Stimulated activated CD8-positive, alpha-beta memory T cell treated with anti-CD3 and anti-CD28 coated beads, Interleukin-12 subunit alpha, Interleukin-12 subunit beta, amount 100 ng/mL, for 1 hour (primary cell): Measurements from ENCODE around the gene MAN1C1.
A peak's percentile ranks its signal among the peaks of the same experiment; 100 is the strongest.
"Not testable (repeated sequence)": the region's sequence is repeated elsewhere in the genome, so short reads cannot be mapped to it uniquely, and the experiment has no call there.

Source experiments
- DNase-seq: peaks from one replicate; pipeline ENCODE4 v3.0.0-alpha.2; 2020; ENCODE audit warnings: low read depth

The MAN1C1 gene

DNA sequence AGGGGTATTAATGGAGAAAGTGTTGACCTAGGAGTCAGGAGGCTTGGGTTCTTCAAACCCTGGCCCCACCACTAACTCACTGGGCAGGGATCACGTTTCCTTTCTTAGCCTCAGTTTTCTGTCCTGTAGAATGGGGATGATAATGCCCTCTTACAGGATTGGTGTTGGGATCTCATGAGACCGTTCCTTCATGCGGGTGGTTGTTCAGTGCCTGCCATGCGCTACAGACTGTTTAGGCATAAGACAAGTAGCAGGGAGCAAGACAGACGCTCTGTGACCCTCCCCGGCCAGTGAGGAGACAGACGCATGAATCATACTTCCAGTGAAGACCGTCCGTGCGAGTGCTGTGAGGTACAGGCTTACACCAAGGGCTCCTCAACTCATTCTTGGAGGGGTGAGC lies 81.7 kb downstream of the MAN1C1 start:
- DNase-seq: no peak

DNA sequence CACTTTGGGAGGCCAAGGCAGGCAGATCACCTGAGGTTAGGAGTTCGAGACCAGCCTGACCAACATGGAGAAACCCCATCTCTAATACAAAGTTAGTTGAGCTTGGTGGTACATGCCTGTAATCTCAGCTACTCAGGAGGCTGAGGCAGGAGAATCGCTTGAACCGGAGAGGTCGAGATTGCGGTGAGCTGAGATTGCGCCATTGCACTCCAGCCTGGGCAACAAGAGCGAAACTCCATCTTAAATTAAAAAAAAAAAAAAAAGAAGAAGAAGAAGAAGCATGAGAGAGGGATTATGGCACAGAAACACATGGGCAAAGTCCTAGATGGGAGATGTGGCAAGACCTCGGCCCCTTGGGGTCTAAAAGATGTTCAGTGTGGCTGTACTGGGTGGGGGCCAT lies 82.5 kb downstream of the MAN1C1 start:
- DNase-seq: not testable (repeated sequence)

DNA sequence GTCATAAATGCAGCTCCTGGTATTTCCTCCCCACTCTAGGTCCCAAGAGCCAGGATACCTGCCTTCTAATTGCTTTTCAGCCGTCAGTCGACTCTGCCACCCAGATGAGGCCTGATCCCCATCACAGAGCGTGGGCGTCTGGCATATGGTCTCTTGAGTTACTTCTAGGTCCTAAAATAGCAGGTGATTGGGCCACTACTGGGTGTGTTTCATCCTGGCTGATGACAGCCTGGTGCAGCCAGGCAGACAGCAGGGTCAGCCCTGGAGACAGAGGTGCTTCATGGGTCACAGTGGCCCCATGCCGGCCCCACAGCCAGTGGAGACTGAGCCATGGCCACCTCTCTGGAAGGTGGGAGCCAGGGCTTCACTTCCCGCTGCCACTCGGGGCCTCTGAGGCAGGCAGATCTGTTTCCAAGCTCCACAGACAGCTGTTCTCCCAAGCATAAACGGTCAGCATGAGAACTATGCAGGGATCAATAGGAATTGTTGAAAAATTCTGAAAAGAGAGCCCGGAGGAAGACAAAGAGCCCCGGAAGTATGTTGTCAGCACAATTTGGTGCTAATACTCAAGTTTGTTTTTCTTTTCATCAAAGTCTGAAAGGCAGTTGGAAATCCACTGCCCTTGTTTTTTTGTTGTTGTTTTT lies 83.0 kb downstream of the MAN1C1 start:
- no peak for DNase-seq

DNA sequence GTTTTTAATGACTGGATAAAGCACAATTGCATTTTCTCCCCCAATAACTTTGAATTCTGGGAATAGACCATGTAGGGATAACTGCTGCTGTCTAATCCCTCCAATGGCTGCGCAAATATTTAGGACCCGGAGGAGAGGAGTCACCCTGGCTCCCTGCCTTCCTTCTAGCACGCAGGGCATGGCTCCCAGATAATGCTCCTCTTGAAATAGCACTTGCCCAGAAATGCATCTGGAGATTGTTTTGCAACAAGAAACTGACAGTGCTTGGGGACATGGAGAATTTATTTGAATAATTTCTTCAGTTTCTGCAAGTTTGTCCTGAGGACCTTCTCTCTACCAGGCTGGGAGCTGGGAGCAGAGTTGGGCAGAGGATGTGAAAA lies 83.5 kb downstream of the MAN1C1 start:
- no peak for DNase-seq

DNA sequence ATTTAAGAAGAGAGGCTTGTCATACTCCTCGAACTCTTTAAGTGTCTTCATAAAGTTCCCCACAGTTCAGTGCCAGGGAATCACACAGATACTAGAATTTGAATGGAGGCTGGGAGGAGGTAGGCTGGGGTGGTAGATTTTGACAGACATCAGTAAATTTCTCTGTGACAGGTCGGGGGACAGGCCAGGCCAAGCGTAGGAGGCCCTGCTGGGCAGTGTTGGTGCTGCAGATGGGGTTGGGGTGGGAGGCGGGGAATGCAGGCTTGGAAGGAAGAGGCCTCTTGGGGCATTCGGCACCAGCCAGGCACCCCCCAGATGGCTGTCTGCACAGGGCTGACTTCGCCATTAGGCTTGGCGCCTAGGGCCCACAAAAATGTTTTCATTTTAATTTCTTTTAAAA lies 84.0 kb downstream of the MAN1C1 start:
- DNase-seq: no peak

DNA sequence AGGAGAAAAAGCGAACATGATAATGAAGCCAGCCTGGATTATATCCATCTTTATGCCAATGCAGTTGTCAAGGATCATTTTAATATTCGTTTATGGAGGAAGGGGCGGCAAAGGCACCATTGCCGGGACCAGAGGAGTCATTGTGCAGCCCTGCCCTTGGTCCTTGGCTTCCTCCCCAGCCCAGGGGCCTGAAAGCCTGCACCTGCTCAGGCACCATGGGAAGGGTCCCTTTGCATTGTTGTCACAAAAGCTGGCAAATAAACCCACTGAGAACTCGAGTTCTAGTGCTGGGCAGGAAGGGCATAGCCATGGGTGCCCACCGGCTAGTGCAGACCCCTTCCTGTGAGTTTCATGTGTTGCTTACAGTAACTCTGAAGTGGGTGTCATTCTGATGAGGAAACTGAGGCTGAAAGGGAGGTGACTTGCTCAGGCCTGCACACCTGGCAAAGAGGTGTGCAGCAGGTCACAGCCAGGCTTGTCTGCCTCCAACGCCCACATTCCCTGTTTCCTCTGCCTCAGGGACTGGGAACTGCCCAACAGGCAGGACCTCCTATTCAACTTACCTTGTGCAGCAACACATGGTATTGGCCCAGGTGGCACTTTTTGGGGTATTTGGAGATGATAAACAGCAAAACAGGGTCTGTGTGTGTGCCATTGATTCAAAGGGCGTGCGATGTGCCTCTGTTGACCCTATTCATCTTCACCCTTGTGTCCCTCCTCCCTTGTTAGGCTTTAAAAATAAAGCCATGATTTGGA lies 84.6 kb downstream of the MAN1C1 start:
- DNase-seq: no peak

DNA sequence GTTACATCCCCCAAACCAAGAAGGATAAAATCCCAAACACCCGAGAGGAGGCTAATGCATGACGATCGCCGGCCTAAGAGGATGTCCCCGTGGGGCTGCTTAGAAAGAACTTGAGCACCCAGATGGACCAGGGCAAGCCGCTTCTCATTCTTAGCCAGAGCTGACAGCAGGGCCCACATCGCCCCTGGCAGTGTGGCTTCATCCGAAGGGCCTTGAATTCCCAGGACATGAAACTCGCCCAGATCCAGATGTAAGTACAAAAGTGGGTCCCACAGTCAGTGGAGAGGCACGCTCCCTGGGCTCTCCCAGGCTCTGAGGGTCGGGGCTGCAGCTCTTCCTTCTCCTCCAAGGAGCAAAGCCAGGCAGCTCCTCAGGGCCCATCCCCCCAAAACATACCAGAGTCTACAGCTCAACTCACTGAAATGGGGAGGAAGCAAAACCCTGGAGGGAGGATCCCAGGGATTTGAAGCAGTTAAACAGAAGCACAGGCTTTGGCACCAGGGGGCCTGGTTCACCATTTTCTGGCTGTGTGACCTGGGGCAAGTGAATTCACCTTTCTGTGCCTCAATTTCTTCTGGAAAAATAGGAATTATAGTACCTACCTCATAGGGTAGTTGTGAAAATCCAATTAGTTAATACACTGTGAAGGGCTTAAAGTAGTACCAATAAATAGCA lies 85.6 kb downstream of the MAN1C1 start:
- DNase-seq: no peak

DNA sequence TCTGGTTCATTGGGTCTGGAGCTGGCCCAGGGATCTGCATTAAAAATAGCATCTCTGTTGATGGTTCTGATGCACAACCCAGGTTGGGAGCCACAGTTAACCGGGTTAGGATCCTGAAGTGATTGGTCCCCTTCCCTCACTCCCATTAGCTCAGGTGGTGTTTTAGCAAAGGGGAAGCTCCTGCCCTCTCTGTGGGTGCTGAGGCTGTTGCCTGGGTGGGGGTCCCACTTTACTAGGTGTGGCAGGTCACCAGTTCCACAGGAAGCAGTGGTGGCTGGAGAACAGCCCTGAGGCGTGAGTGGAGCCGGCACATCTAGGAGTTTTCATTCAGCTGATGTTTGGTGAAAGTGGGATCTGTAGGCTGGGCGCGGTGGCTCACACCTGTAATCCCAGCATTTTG lies 86.5 kb downstream of the MAN1C1 start:
- no peak for DNase-seq

DNA sequence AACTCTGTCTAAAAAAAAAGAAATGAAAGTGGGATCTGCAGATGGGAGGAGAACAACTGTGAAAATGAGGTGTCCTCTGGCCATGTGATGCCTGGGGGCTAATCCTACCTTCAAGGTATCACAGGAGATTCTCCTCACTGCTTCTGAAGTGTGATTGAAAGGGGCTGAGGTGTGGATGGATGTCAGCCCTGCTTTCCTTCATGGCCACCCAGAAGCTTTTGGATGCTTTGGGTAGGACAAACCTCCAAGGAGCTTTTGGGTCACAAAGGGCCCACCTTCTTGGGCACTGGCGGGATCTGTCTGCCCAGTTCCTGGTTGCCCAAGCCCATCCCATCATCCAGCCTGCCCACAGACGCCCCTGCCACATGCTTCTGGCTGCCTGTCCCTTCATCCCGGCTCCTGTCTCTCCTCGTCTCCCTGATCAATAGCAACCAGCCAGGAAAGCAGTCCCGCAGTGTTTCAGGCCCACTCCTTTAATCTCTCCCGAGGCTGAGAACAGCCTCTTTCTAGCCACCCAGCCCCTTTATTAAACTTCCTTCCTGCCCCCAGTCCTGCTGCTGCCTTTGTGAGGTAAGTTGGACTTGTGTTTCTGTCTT lies 87.2 kb downstream of the MAN1C1 start:
- DNase-seq: no peak

DNA sequence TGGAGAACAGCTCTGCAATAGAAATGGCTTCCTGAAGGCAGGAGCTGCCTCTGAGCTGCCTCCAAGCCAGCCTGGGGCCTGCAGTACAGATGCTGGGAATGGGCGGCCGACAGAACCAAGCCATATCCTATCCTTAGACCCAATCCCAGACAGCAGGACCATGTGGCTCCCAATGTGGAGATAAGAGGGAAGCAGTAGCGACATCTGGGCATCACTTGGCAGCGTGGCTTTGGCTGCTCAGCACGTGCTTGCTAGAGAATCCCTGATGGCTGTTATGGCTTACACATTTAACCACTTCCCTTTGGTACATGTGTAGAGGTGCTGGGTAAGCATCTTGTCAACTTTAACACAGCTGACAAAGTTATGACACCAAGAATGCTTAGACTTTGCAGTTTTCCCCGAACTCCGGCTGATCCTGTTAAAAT lies 87.7 kb downstream of the MAN1C1 start:
- no peak for DNase-seq

DNA sequence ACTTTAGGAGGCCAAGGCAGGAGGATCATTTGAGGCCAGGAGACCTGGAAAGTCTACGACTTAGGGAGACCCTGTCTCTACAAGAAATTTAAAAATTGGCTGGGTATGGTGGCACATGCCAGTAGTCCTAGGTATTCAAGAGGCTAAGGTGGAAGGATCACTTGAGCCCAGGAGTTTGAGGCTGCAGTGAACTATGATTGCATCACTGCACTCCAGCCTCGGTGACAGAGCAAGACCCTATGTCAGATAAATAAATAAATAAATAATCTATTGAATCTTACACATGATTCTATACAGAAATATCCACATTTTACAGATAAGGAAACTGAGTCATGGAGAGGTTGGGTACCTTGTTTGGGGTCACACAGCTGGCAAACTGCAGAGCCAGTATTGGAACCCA lies 89.1 kb downstream of the MAN1C1 start:
- no peak for DNase-seq

DNA sequence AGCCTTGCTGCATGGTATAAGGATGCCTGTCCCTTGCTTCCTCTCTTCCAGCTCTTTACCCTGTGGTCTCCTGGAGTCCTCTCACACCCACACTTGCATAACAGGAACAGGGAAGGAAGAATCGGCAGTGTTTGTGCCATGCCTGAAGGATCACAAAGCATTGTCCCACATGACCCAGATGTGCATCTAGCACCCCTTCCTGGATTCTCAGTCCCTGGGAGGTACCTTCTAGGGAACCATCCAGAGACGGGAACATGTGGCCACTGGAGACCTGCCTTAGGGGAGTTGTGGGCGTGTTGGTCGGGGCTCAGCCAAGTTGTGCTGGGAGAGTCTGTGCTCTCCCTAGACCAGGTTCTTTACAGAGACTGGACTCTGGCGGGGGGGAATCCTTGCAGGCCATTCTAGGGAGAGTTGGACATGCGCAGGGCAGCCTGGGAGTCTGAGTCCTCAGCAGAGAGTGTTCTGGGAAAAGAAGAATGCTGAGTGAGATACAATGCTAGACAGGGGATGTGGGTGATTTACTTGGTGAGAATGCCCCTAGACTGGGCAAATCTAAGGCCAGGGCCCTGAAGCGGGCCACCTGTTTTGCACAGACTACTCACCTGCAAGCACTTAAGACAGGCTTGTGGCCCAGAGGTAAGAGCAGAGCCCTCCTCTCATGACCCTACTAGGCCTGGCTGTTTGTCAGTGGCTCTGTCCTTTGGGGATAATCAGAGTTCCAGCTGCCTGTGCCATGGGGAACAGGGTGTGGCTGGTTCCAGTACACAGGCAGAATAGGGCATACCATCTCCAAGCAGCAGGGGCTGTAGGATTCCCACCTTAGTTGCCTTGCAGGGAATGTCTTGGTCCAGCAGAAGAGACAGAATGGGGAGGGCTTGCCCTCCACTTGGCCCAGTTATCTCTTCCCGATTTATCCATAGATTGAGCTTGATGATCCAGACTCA lies 89.8 kb downstream of the MAN1C1 start:
- DNase-seq: no peak

DNA sequence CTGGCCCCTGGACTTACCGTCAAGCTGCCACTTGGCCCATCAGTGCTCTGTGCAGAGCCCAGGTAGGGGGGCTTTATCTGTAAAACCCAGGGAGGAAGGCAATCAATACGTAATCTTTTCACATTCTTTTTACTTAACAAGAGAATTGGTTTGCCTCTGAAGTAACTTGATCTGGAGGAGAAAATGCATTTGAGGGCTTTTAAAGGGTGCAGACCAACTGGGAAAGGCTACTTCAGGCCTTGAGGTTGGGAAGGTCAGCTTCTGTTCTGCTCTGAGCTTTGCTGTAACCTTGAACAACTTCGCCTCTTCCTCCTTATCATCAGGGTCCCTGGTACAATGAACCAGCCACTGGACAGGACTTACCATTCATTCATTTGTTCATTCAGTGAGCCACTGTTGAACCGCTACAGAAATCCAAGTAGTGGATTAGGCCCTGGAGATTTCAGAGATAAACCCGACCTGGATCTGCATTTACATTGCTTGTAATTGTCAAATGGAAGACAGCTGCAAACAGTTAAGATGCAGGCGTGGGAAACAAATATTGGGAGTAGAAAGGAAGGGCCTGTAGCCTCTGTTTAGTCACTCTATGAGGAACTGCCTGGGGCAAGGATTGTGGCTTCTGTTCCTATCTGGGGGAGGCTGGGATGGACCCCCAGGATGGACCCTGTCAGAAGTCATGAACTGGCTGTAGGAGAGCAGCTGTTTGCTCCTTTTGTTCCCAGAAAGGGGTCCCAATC lies 90.9 kb downstream of the MAN1C1 start:
- DNase-seq: no peak

DNA sequence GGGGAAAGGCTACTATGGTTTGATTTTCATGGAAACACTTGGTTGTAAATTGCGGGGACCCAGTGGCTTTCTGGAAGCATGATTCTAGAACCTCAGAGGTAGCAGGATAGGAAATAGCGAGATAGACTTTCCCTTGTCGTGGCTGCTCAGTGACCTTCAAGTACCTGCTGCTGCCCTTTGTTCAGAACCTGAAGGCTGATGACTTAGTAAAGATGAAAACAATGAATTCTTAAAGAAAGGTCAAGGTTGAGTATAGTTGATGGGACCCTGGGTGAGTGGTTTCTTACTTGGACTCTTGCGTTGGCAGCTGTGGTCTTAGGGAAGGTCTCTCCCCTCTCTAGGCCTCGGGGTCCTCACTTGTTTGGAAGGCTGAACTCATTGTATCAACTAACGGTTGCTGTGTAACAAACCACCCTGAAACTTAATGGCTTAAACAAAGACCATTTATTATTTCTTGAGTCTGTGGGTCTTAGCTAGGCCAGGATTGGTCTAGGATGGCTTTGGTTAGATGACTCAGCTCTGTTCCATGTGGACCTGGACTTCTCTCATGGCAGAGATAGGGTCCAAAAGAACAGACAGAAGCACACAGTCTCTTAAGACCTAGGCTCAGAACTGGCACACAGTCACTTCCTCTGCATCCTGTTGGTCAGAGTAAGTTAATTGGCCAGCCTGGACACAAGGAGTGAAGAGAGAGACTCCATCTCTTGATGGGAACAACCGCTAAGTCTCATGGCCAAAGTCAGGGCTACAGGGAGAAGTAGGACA lies 94.2 kb downstream of the MAN1C1 start:
- DNase-seq: no peak

DNA sequence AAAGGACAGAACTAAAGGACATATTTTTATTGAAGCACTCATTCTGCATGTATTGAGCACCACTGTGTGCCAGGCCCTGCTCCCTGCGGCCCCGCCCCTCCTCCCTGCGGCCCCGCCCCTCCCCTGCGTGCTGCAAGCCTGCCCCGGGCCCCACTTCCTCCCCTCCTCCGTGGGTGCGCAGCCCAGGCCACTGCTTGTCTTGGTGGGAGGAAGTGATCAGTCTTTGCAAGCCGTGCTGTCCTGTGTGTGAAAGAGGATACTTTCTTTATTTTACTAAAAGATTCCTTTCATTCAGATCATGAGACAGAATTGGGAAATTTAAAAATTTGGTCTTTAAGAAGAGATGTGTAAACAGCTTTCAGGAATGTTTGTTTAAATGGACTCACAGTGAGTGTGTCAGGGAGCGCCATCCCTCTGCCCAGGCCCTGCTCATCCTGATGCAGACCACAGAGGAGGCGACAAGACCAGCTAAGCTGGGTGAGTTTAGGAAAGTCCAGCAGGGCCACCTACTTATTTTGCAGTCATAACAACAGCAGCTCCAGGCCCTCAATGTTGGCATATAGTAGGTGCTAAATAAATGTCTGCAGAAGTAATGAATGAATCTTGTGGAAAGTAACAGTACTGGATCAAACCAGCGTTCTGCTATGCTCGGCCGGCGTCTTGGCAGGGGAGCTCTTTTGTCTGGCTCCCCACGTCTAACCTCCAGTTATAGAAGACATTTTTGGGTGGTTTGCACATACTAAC lies 95.1 kb downstream of the MAN1C1 start:
- DNase-seq: peak; percentile 4

DNA sequence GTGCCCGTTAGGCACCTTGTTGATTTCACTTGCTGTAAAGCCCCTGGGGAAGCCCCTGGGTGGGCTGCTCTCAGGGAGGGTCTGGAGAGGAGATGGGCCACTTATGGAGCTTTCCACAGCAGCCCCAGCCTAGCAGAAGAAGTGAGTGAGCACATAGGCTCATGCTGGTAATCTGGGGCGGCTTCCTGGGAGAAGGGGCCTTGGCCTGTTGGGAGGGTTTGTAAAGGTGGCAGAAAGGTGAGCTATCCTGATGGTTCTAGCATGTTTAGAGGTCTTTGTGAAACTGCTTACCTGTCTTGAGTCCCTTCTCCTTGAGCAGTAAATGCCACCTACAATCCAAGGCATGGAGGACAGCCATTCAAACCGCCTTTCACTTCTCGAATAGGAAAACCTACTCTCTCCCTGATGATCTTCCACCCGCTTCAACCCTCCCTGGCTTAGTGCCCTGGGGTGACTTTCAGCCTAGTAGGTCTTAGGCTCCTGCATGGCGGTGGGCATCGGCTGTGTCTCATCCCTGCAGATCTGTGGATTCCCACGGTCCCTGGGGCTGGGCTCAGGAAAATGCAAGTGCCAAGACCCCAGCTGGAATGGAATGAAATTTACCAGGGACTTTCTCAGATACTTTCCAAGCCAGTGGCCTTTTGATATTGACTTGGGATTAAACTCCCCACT lies 95.8 kb downstream of the MAN1C1 start:
- no peak for DNase-seq

DNA sequence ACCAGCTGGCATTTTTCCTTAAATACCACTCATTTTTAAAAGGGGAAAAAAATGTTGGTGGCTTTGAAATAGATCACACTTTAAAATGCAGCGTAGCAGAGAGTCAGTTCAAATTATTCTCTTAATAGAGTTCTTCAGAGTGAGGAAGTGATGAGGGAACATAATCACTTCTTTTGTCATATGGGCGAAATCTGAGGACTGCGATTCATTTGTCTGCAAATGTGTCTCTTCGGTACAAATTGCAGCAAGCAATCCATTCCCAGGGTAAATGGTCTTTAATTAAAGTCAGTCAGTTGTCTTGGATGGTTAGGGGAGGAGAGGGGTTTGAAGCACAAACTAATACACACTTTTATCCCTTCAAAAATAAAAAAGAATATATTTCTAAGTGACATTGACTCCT lies 97.4 kb downstream of the MAN1C1 start:
- DNase-seq: no peak

DNA sequence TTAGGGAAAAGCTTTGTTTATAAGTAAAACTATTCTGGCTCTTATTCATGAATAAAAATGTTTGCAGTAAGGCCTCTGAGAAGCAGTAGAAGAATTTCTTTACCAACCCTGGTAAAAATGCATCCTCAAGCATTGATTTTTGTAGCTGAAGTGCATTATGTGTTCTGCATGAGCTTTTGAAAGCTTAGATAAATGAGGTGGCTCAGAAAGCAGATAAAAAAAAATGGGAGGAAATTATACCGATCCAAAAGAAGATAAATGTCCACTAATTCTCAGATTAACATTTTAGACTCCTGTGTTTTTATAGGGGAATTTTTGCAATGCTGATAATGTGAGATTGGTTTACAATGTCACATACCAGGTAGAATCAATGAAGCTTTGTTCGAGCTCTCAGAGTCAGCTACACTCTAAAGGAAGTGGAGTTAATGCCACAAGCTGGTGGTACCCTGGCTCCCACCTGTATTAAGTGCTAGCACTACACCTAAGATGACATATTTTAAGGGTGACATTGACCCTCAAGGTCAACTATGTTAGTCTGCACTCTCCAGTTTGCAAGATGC lies 97.9 kb downstream of the MAN1C1 start:
- no peak for DNase-seq

DNA sequence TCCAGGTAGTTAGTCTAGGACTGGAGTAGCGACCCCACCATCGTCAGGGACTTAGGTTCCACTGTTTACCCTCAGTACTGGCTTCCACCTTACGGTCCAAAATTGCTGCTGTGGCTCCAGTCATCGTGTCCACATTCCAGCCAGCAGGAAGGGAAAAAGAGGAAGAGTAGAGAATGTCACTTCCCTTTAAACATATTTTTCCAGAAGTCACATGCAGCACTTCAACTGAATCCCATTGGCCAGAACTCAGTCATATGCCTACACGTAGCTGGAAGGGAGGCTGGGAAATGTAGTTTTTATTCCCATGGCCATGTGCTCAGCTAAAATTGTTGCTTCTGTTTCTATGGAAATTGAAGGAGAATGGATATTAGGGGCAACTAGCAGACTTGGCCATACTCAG lies 99.3 kb downstream of the MAN1C1 start:
- DNase-seq: no peak
